KMS-11 (cell line): Measurements from ENCODE around the gene TRIM22.

ENCODE experiments used
- H2AFZ ChIP-seq: fragments of 200-600 bp; sonication (generic); 2 replicates; pipeline ENCODE4 v1.6.1; 2016; ENCODE audit warnings: antibody characterized with exemption, mixed run types, low read depth
- H3K27ac ChIP-seq: fragments of 200-600 bp; sonication (generic); 2 replicates; pipeline ENCODE4 v1.6.1; 2016; ENCODE audit warnings: mild to moderate bottlenecking, mixed run types
- H3K27me3 ChIP-seq: fragments of 200-600 bp; sonication (generic); 2 replicates; pipeline ENCODE4 v1.6.1; 2017; ENCODE audit warnings: mild to moderate bottlenecking, low read depth, mixed run types, moderate library complexity; ENCODE audit not compliant: insufficient read depth
- H3K36me3 ChIP-seq: fragments of 200-600 bp; sonication (generic); 2 replicates; pipeline ENCODE4 v1.6.1; 2017; ENCODE audit warnings: mild to moderate bottlenecking, mixed run types; ENCODE audit not compliant: insufficient read depth
- H3K4me1 ChIP-seq: fragments of 200-600 bp; sonication (generic); 2 replicates; pipeline ENCODE4 v1.6.1; 2016; ENCODE audit warnings: mild to moderate bottlenecking, low read depth, mixed run types; ENCODE audit not compliant: poor library complexity, severe bottlenecking
- H3K4me2 ChIP-seq: fragments of 200-600 bp; sonication (generic); 2 replicates; pipeline ENCODE4 v1.7.0; 2016; ENCODE audit warnings: mild to moderate bottlenecking, mixed run types
- H3K4me3 ChIP-seq: fragments of 200-600 bp; sonication (generic); IDR thresholded peaks from 2 replicates; pipeline ENCODE4 v1.6.1; 2017; ENCODE audit warnings: low read depth, low read length, mixed read lengths; ENCODE audit not compliant: insufficient read depth
- H3K79me2 ChIP-seq: fragments of 200-600 bp; sonication (generic); 2 replicates; pipeline ENCODE4 v1.6.1; 2016; ENCODE audit warnings: low read depth, mixed run types; ENCODE audit not compliant: insufficient read depth
- H3K9ac ChIP-seq: fragments of 200-600 bp; sonication (generic); 2 replicates; pipeline ENCODE4 v1.6.1; 2016; ENCODE audit warnings: mild to moderate bottlenecking, mixed run types
- H4K20me1 ChIP-seq: fragments of 200-600 bp; sonication (generic); 2 replicates; pipeline ENCODE4 v1.6.1; 2016; ENCODE audit warnings: mild to moderate bottlenecking, mixed run types; ENCODE audit not compliant: insufficient read depth
- TF ChIP-seq, protein P1 (sequence below): fragments of 200-600 bp; sonication (generic); conservative IDR thresholded peaks from 2 replicates; pipeline ENCODE4 v1.6.1; 2017; ENCODE audit warnings: low read depth, mild to moderate bottlenecking, antibody characterized with exemption, low read length, moderate library complexity, mixed read lengths

TRIM22 gene

DNA sequence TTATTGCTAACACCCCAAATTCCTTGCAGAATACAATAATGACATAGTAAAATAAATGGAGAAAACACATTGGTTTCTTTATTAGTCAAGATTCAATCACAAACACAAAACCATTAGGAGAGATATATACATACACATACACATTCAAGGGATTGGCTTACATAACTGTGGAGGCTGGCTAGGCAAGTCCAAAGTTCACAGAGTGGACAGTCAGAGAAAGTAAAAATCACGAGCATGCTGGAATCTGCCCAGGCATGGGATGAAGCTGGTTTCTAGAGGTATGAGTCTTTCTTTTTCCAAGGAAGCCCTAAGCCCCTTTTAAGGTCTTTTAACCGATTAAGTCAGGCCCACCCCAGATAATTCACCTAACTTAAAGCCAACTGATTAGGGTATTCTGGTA, 33.0 kb downstream of the TRIM22 start:
- Histone ChIP-seq H3K27me3 (no peaks in the 10 kb centered on the region), H4K20me1 (no peaks in the 10 kb centered on the region), H3K9ac (no peak overlapping the region), H3K36me3 (no peaks in the 10 kb centered on the region), H3K4me3 (no peak overlapping the region), H3K27ac (no peak overlapping the region), H3K79me2 (no peaks in the 10 kb centered on the region), H2AFZ (no peak overlapping the region), H3K4me1 (no peaks in the 10 kb centered on the region), H3K4me2 (no peak overlapping the region)
- TF ChIP-seq, protein P1, sequence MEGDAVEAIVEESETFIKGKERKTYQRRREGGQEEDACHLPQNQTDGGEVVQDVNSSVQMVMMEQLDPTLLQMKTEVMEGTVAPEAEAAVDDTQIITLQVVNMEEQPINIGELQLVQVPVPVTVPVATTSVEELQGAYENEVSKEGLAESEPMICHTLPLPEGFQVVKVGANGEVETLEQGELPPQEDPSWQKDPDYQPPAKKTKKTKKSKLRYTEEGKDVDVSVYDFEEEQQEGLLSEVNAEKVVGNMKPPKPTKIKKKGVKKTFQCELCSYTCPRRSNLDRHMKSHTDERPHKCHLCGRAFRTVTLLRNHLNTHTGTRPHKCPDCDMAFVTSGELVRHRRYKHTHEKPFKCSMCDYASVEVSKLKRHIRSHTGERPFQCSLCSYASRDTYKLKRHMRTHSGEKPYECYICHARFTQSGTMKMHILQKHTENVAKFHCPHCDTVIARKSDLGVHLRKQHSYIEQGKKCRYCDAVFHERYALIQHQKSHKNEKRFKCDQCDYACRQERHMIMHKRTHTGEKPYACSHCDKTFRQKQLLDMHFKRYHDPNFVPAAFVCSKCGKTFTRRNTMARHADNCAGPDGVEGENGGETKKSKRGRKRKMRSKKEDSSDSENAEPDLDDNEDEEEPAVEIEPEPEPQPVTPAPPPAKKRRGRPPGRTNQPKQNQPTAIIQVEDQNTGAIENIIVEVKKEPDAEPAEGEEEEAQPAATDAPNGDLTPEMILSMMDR, result no peak

- Histone ChIP-seq H3K36me3 (no peaks in the 10 kb centered on the region), H4K20me1 (no peaks in the 10 kb centered on the region), H3K4me1 (no peaks in the 10 kb centered on the region), H3K79me2 (no peaks in the 10 kb centered on the region), H2AFZ (no peak overlapping the region), H3K4me3 (no peak overlapping the region), H3K27me3 (no peaks in the 10 kb centered on the region), H3K27ac (no peak overlapping the region), H3K9ac (no peak overlapping the region), H3K4me2 (no peak overlapping the region)
- TF ChIP-seq, protein P1, result no peak
Observed at GRCh38 chr11:5726351-5726750, 36.8 kb downstream of the TRIM22 start.

DNA sequence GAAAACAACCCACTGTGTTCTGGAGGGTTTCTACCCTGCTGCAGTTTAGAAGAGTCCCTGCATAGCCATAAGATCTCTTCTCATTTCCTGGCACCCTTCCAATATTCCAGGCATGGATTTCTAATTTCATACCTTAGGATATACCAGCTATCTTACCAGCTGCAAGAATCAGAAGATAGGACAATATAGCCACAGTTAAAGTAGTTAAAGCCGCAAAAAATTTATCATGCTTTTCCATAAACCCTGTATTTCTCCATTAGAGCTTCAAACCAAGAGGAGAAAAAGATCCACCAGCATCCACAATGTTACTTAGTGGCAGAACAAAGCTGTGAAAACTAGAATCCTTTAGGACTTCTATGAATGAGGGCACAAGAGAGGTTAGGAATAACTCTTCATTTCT, 38.1 kb downstream of the TRIM22 start:
- Histone ChIP-seq H3K36me3 (no peaks in the 10 kb centered on the region), H3K4me1 (no peaks in the 10 kb centered on the region), H3K4me3 (no peak overlapping the region), H4K20me1 (no peaks in the 10 kb centered on the region), H3K27ac (no peak overlapping the region), H3K9ac (no peak overlapping the region), H3K79me2 (no peaks in the 10 kb centered on the region), H3K4me2 (no peak overlapping the region), H2AFZ (no peak overlapping the region), H3K27me3 (no peaks in the 10 kb centered on the region)
- TF ChIP-seq, protein P1, result no peak

- H3K4me2 ChIP-seq, result no peak within 1 kb of the TSS
Observed at GRCh38 chr11:5736396-5736795, 46.8 kb downstream of the TRIM22 start, which contains the start of gene OR56B1. OR56B1 (plus strand) TSS chr11:5736448; CDS start chr11:5736517, 69 bp downstream.

More at GRCh38 chr11:5736396-5736795, 46.8 kb downstream of the TRIM22 start, which contains the start of gene OR56B1:
- H3K36me3 ChIP-seq, result no peaks in the 10 kb centered on the region
- H3K9ac ChIP-seq, result no peak within 1 kb of the TSS
- TF ChIP-seq, protein P1, result no peak
- no peak within 1 kb of the TSS for H3K27ac ChIP-seq
- H3K27me3 ChIP-seq, result no peaks in the 10 kb centered on the region
- H3K4me1 ChIP-seq, result no peaks in the 10 kb centered on the region
- H4K20me1 ChIP-seq, result no peaks in the 10 kb centered on the region
- H3K79me2 ChIP-seq, result no peaks in the 10 kb centered on the region
- H3K4me3 ChIP-seq, result no peak within 1 kb of the TSS
- no peak within 1 kb of the TSS for H2AFZ ChIP-seq
